Activated naive CD4-positive, alpha-beta T cell treated with Interleukin-2 at 50 U/mL for 16 hours (primary cell): Measurements from ENCODE around the gene CLEC16A.
"Not testable (repeated sequence)": the region's sequence is repeated elsewhere in the genome, so short reads cannot be mapped to it uniquely, and the experiment has no call there.

Experiments
- DNase-seq: peaks from one replicate; pipeline ENCODE4 v3.0.0-alpha.2; 2020

Gene CLEC16A

DNA sequence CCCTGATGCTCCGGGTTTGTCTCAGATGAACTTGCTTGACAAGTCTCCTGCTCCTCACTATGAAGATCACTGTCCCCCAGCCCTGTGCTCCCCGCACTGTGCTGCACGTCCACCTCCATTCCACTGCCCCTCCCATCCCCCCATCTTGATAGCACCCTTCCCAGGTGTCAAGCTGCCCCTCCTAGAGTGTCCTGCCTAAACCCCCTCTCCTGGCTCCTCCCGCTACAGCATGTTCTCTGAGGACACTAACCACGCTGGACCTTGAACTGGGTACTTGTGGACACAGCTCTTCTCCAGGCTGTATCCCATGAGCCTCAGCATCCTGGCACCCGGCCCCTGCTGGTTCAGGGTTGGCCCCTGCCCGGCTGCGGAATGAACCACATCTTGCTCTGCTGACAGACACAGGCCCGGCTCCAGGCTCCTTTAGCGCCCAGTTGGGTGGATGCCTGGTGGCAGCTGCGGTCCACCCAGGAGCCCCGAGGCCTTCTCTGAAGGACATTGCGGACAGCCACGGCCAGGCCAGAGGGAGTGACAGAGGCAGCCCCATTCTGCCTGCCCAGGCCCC is 20.6 kb upstream of the CLEC16A start:
- DNase-seq = no peak

DNA sequence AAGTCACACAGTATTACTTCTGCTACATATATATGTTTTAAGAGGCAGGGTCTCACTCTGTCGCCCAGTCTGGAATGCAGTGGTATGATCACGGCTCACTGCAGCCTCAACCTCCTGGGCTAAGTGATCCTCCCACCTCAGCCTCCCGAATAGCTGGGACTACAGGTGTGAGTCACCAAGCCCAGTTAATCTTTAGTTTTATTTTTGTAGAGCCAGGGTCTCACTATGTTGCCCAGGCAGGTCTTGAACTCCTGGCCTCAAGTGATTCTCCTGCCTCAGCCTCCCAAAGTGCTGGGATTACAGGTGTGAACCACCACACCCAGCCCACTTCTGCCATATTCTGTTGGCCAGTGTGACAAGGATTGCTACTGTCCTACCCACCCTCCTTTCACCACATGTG is 19.1 kb upstream of the CLEC16A start:
- not testable (repeated sequence) for DNase-seq

DNA sequence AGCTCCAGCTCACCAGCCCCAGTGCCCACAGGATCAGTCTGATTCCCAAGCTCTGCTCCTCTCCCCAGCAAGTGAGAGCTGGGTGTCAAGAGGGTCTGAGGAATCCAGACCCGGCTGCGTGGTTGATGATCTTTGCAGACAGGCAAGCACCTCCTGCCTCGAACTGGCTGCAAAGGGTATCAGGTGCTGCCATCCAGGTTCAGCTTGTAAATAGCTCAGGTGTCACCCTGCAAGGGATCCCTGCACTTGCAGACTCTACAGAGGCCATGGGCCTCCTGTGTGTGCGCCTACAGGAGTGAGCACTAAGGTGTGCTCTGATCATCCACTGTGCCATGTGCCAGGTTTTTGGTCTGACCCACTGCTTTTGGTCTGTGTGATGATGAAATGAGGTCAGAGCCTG is 18.3 kb upstream of the CLEC16A start:
- DNase-seq = no peak

DNA sequence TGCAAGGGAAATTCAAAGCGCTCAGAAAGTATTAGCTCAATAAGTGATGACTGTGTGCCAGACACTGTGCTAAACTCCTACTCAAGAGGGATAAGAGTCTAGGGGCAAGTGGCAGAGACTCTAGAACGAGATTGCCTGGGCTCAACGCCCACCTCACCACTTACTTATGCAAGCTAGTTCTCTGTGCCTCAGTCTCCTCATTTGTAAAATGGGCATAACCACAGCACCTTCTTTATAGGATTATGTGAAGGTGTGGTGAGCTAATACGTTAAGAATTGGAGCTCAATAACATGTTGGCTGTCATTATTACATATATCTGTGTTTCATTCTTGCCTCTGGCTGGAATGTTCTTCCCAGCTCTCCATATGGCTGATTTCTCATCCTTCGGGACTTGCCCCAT is 17.5 kb upstream of the CLEC16A start:
- no peak for DNase-seq

DNA sequence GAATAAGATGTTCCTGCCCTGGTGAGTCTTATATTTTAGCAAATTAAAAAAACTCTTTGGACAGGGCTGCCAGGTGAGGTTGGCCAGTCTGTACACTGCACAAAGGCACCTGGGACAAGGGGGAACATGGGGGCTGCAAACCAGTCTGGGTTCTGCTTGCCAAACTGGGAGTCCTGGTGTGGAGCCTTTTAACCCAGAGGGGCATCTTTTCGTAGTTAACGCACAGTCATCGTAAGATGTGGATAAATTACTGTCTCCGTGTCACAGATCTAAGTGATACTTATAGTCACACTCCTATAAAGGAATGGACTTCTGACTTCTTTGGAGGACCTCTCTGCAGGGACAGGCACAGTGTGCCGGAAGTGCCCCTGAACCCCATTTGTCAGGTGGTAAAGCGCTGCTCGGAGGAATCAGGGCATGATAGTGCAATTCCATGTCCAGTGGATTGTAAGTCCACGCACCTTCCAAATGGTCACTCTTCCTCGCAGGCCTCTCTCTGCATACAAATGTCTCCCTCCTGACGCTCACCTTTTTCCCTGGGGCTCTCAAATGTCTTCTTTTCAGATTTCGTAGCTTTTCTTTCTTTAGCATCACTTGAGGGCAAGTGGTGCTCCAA is 16.8 kb upstream of the CLEC16A start:
- no peak for DNase-seq

DNA sequence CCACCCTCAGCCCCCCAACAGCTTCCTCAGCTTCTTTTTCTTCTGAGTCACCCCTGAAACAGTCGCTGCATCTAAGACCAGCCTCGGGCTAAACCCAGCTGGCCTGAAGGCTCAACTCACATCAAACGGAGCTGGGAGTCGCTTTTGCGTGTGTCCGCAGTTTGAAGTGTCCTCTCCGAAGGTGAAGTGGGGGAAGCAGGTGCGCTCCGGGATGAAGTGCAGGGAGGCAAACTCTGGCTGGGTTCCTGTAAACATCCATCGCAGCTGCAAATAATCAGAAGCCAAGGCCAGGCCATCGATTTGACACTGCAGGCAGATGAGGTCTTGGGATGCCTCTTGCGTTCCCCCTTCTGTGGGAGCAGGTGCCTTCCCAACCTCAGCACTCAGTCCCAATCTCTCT is 15.3 kb upstream of the CLEC16A start:
- DNase-seq = not testable (repeated sequence)

DNA sequence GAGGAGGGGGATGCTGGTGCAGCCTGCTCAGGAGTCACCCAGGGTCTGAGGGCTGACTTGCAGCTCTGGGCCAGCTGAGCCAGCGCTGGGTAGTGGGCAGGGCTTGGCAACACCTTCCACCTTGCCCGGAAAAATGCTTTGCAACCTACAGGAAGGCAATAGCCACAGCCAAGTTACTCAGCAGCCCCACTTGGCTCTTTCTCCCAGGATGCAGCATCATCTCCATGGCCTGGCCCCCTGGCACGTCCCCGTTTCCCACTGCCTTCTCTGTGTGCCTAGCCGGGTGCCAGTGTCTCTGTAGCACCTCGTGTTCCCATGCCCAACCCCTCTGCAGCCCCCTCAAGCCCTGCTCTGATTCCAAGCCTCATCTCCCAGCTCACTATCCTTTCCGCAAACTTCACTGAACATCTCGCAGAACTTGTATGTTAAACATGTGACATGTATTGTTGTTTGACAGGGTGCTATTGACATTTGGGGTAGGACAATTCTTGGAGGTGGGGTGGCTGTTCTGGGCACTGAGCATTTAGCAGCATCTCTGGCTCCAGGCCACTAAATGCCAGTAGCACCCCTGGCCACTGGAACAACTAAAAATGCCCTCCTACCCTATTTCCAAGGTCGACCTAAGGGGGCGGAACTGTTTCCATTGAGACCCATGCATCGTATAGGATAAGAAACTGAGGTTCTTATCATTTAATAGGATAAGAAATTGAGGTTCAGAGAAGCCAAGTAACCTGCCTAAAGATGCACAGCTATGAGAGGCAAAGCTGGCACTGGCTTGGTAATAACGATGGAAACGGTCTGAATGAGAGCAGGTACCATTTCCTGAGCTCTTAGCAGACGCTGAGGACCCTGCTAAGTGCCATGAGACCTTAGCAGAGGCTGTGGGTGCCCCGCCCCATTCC is 14.3 kb upstream of the CLEC16A start:
- DNase-seq = no peak

DNA sequence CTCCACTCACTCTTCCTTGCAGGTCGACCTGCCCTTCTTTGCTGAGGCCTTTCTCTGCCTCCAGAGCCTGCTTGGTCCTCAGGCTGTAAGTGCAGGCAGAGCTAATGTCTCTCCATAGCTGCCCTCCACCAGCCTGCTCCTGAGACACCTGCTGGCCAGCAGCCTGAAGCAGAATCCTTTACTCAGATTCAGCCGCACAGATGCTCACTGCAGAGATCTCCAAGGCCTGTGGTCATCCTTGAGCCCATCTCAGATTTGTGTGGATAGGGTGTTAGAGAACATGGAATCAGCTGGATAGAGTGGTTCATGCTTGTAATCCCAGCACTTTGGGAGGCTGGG is 13.6 kb upstream of the CLEC16A start:
- DNase-seq = no peak

DNA sequence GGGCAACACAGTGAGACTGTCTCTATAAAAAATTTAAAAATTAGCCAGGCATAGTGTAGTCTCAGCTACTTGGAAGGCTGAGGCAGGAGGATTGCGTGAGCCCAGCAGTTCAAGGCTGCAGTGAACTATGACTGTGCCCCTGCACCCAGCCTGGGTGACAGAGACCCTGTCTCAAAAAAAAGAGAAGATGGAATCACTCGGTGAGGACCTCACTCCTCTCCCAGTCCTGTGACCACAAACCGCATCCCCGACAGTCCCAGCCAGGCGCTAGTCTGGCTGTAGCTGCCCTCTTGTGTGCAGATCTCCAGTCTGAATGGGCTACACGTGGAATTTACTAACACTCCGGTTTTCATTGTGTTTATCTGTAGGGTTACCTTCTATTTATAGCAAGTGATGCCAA is 13.2 kb upstream of the CLEC16A start:
- DNase-seq = no peak

DNA sequence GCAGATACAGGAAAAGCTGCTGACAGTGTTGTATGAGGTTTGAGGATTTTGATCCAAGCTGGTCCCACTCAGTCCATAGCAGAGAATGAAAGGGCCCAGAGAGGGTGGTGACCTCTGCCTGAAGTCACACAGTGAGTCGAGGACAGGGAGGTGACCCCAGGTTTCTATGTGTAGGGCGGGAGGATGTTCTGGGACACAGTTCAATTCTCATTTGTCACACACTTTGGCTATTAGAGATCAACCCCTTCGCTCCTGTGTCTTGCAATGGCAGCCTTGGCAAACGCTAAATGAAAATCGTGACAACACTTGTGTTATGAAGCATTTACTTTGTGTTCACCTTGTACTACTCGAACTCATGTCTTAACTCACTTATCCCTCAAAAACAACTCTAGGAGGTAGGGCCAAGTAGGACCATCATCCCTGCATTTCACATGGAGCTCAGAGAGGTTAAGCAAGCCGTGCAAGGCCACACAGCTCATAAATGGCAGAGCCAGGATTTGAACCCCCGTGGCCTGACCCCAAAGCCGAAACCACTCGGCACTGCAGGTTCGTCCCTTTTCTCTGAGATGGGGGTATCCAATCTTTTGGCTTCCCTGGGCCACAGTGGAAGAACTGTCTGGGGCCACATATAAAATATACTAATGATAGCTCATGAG is 12.3 kb upstream of the CLEC16A start:
- no peak for DNase-seq

DNA sequence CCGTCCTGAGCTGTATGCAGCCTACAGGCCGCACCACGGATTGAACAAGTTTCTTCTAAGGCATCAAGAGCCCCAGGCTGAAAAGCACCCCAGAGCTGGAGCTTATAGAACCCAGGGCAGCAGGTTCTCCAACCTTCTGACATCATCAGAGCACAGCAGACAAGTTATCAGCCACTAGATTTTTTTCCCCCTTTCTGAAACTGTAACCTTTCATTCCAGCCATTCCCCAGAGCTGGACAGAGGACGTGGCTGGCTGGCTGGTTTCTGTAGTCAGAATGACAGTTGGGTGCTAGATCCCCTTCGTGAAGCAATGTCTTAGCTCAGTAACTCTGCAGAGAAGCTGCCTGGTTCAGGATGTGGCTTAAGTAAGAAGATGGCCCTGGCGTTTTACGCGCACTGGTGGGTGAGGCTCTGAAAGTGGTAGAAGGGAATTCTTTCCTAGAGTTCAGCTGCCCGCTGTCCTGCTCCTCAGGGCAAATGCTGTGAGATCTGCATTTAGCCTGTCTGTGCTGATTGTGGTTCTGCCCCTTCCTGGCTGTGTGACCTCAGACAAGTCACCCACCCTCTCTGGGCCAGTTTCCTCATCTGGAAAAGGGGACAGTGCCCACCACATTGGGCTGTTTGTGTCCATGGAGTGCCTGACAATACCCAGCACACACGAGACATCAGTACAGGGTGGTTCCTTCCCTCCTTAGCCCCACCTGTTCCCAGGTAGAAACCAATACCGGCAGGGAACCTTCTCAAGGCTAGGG is 11.2 kb upstream of the CLEC16A start:
- DNase-seq = no peak

DNA sequence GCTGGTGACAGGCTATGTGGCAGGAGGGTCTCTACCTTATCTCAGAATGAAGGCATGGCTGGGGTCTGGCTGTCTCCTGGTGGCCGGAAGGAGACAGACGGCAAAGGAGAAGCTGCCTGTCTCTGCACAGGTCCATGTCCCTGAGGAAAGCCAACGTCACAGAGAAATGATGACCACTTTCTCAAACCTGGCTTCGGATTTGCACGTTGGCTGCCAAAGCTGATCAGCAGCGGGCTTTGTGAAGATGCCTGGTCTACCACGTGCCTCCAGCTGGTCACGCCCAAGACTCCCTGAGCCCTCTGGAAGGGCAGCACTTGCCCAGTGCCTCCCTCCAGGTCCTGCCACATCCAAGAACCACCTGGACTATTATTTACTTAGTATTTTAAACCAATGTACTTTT is 10.5 kb upstream of the CLEC16A start:
- DNase-seq = no peak

DNA sequence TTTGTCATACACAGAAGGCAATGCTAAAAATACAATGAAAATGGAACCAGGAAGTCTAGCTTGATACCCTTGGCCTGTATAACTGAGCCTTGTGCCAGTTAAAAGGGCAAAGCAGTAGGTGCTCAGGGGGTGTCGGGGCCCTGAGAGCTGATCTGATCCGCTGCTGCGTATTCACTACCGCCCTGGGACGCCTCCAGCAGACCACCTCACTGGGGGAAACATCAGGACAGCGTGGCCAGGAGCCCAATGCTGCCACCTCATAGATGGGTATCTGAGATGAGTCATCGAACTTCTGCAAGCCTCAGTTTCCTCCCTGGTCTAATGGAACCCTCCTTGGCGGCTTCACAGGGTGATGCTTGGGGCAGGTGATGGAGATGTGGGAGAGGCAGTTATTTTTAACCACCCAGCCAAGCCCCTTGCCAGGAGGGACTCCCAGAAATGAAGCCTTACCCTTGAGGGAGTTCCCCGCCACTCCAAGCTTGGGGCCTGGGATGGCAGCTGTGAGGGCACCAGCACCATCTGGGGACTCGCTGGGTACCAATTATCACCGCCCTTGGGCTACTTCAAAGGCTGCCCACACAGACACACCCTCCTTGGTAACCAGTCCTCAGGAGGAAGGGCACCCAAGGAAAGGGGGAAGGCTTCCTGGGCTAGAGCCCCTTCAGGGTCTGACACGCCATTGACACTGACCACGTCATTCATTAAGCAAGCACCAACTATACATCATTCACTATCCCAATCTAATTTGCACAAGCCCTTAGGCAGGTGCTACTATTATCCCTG is 9.8 kb upstream of the CLEC16A start:
- DNase-seq = no peak

DNA sequence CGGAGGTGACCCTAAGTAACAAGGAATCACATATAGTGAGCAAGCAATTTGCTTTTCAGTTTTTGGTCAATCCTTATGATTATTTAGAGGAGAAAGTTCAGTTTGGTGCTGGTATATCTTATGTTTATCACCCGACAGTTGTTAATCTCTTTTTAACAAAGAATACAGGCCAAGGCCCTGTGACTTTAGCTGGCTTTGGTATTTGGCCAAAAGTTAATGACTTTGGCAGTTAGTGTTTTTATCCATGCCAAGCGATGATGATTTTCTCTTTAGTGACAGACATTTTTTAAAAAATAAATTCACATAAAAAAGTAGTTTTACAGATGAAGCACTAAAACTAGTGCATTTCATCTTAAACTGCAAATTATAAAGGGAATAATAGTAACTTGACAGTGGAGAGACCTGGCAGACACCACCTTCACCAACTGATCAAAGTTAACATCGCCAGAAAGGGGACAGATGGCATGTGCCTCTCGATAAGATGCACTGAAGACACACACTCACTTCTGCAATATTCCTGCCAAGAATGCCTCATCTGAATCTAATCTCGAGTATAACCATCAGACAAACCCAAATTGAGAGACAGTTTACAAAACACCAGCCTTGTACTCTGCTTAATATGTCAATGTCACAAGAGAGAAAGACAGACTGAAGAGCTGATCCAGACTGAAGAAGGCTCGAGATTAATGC is 9.0 kb upstream of the CLEC16A start:
- no peak for DNase-seq

DNA sequence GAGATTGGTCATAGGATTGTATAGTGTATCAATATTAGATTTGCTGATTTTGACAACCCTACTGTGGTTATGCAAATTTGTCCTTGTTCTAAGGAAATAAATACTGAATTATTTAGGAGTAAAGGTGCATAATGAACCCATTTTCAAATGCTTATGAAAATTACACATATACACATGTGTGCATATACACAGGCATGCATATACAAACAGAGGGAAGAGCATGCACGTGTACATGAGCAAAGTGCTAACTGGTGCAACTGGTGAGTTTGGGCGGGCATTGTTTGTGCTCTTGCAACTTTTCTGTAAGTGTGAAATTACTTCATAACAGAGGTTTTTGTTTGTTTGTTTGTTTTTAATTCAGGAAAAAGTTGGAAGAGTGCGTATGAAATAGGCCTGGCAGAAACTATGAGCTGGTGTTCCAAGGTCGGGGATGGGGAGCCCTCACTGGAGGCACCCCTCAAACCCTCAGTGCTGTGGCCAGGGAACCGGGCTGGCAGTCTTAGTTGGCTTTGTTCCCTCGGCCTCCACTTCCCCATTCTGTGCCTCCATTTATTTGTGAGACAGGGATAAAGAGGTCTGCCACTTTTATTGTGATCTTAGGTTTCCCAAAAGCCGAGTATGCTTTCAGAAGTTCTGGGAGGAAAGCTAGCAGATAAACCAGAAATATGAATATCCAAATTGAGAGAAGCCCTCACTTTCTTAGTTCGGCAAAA is 7.9 kb upstream of the CLEC16A start:
- no peak for DNase-seq

DNA sequence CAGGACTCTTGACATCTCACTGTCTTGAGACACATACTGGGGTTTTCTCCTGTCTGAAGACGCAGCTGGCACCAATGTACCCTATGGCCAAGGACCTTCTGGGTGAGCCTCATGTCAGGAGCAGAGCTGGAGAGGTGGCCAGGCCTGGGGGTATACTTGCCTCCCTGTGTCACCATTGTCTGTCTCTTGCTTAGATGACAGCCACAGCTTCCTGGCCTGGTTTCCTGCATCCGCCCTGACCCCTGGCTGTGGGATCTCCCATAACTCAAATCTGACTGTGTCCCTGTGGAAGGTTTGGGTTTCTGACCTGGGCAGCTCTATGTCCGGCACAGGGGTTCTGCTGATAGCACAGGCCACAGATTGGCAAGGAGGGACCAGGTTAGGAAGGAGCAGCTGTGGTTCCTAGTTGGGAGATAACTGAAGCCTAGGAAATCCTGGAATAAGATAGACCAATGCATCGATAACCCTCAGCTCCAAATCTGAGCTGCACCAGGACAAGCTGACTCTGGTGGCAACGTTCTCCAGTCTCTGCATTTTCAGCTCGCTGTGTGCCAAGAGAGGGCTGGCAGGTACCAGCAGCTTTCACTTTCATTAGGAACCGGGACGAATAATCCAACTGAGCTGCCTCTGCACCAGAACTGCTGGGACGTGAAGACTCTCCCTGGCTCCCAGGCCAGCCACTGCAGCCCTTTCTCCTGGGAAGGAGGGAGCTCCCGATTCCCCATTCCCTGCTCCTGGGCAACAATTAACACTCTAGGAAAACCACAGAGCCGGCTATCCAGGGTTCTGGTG is 7.1 kb upstream of the CLEC16A start:
- no peak for DNase-seq

DNA sequence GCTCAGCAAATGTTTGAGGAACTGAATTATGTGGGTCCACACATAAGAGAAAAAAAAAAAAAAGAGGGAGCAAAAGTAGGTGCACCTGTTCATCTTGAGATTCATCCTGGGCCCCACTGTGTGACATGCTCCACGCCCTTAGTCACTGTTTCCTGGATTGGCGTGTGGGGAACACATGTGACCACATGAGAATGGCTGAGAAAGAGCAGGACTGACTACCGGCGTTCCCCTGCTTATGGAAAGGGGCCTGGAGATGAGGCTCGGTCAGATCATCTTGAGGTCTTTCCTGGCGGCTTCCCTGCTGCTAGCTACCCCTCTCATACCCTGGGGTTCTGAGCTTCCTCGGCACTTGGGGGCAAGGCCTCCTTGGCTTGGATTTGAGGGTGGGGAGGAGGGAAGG is 6.0 kb upstream of the CLEC16A start:
- DNase-seq = peak; percentile 35

DNA sequence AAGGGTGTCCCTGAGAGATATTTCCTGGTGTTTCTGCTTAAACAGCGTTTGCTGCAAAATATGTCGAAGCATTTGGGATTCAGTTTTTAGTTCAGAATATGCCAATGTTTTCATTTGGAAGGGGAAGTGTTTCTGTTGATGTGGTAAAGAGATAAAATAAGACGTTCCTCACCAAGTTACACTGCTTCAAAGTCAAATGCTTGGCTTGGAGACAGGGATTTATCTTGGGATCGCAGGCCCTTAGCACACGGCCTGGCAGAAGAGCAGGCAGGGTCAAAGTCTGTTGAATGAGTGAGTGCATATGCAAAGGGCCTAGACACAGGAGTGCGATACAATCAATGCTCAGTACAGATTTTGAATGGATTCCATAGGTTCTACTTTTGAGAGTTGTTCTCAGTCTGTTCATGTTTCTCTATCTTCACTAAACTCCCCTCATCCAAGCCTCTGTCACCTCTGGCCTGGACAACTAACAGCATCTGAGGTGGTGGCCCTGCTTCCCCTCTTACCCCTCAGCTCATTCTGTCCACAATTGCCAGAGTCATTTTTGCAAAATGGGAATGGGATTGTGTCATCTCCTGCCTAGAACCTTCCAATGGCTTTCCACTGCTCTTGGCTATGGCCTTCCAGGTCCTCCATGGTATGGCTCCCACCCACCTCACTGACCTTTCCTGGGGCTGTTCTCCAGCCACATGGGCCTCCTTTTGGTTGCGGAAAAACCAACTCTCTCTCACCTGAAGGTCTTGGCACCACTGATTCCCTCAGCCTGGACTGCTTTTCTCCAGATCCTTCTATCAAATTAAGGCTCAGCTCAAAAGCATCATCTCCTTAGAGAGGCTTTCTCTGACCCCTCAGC is 5.3 kb upstream of the CLEC16A start:
- no peak for DNase-seq

DNA sequence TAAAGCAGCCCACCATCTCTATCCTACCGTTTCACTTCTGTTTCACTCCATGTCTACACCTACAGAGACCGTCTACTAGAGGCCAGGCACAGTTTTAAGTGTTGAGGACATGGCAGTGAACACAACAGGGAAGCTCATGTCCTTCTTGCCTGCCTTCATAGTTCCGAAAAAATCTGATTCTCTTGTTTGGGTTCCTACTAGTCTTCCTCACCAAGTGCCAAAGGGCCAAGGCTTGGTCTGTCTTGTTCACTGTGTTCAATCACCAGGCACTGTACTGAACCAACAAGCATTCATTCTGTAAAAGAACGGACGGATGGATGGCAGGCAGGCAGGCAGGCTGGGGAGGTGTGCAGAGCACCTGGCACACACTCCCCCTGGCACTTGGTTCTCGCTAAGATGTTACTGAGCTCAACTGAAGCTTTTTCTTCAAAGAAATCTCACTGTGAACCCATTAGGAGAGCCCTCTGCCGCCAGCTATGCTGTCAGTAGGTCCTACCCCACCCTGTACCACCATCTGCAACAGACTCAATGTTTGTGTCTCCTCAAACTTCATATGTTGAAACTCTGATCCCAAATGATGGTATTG is 4.6 kb upstream of the CLEC16A start:
- no peak for DNase-seq
